HG03558 (cell line): ENCODE measurements around the gene NKRF.
A peak's percentile ranks its signal among the peaks of the same experiment; 100 is the strongest.
"Not testable (repeated sequence)": the region's sequence is repeated elsewhere in the genome, so short reads cannot be mapped to it uniquely, and the experiment has no call there.

Experiments
- ATAC-seq: cut with Tn5 transposase; IDR thresholded peaks from one replicate; pipeline ENCODE4 v1.9.1; 2021; ENCODE audit warnings: moderate number of reproducible peaks; ENCODE audit not compliant: unreplicated experiment; ENCODE audit errors: extremely low read depth

The NKRF gene

DNA sequence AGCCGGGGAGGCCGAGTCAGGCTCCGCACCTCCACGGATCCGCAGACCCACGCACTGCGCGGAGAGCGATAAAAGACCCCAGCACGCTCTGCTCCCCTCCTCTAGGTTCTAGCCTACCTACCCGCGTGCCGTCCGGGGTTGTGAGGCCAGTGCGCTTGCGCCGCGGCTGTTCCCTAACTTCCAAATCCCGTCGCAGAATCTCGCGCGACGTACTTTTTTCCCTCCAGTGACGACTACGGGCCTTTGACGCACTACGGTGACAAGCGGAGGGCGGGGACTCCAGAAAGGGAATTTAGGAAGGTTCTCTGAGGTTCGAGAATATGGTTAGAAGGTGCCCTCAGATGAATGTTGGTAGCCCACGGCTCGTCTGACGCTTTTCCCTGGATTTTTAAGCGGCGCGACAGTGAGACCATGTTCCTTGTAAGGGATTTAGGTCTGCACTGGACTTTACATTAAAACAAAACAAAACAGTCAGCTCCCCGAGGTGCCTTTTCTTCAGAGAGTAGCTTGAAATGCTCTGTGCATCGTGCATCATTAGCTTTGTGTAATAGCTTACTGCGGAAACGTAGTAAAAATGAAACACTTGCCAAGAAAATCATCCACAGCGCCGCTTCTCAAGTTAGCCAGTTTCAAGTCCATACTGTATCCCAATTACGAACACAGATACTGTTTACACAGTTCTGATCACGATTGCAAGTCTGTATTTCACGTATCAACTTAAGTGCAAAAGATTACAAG, at the start of gene NKRF:
TSS of gene NKRF (minus strand) at position 145 of the 738 bp plus-strand sequence.
- ATAC-seq: peak; percentile 76

DNA sequence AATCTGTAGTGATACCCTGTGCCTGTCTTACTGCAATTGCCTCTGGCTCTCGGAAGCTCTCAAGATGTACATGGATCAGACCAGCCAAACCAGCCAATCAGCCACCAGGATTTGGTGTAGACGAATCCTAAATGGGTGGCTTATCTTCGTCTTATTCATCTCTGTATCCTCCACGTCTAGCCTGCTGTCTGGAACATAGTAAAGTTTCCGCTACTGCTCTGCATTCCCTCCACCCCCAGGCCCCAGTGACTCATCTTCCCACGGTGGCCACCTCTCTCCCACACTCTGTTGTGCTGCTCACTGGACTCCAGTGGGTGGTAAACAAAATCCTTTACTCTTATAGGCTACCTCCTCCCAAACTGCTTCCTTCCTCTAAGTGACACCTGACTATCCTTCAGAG, 48.9 kb upstream of the NKRF start:
- ATAC-seq: no peak

DNA sequence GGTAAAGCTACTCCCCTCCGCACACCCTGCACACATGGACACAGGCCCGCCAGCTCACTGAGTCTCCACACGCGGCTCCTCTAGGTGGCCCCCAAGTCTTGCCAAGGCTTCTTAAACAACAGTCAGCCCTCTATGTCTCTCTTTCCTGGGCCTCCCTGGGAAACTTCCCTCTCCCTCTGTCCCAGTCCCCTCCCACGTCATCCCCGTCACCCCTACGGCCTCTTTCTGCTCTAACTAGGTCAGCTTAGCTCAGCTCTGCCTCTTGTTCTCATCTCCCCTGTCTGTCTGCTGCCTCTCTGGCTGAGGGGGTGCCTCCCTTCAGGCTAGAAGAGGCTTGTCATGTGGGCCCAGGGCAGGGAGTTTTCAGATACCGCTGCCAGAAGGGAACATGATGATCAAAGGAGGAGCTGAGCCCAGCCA, 47.9 kb upstream of the NKRF start:
- no peak for ATAC-seq

DNA sequence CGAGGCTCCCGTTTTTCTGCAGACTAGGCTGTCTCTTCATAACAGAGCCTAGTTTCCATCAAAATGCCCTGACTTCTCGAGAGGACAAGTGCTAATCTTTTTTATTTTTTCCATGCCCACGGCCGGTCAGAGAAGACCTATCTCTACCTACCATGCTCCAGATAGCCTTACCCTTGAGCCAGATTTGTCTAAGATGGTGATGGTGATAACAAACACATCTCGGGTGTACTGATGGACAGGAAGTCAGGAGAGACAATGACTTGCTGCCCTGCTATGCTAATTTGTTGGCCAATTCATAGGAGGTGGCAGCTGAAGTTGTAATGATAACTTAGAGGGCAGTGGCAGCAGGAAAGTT, 42.2 kb upstream of the NKRF start:
- ATAC-seq: no peak

DNA sequence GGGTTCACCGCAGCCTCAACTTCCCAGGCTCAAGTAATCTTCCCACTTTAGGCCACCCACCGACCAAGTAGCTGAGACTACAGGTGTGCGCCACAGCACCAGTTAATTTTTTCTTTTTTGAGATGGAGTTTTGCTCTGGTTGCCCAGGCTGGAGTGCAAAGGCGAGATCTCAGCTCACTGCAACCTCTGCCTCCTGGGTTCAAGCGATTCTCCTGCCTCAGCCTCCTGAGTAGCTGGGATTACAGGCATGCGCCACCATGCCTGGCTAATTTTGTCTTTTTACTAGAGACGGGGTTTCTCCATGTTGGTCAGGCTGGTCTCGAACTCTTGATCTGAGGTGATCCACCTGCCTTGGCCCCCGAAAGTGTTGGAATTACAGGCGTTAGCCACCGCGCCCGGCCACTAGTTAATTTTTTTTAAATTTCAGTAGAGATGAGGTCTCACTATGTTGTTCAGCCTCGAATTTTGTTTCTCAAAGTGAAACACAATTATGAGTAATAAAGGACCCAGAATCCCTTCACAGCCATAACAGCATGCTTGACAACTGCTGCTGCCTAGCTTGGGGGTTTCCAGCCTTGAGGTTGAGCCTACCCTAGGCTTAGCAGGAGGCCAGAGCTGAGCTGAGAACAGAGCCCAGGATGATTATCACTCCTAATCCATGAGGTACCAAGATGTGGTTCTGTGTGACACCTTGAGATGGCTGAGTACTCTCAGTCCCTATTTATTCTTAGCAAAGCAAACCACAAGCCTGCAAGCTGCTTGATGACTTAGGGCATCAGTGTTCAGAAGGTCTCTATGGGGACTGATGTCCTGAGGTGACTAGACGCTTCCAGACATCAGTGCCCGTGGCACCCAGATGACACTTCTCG, 41.6 kb upstream of the NKRF start:
- peak; percentile 93 for ATAC-seq

DNA sequence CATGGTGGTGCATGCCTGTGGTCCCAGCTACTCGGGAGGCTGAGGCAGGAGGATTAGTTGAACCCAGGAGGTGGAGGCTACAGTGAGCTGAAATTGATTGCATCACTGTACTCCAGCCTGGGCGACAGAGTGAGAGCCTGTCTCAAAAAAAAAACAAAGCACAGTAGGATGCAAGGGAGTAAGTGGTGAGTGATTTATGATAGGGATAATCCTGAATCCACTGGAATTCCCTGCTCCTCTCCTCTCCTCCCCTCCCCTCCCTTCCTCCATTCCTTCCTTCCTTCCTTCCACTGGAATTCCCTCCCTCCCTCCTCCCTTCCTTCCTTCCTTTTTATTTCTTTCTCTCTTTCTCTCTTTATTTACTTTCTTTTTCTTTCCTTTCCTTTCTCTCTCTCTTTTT, 40.9 kb upstream of the NKRF start:
- no peak for ATAC-seq

DNA sequence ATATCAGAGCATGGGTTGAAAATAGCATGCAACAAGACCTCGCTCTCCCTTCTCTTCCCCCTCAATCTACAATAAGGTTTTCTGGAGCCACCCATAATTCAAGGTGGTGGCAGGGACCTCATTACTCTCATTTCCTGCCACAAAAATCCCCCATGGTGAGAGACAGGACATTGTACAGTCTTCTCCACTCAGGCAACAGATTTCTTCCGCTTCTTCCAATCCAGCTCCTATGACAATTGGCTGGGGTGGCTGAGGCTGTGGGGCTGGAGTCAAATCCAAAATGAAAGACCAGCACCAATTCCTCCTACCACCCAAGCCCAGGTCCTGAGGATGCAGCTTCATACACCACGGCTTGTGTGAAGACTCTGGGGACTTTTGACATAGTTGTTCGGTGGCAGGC, 40.3 kb upstream of the NKRF start:
- no peak for ATAC-seq

DNA sequence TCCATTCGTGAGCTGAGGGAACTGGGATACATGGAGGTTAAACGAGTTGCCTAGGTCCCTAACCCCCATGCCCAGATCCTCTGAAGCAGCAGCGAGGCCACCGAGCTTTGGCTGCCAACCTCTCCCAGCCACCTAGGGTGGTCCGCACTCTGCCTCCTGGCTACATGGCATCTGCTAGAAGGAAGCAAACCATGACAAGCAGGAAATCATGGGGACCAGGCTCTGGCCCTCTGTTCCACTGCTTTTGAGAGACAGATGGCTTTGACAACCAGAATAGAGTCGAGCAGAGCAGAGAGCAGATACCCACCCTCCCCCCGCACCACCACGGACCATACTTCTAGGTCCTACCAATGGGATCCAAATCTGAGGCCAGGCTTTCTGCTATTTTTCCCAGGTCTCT, 37.5 kb upstream of the NKRF start:
- ATAC-seq: no peak

DNA sequence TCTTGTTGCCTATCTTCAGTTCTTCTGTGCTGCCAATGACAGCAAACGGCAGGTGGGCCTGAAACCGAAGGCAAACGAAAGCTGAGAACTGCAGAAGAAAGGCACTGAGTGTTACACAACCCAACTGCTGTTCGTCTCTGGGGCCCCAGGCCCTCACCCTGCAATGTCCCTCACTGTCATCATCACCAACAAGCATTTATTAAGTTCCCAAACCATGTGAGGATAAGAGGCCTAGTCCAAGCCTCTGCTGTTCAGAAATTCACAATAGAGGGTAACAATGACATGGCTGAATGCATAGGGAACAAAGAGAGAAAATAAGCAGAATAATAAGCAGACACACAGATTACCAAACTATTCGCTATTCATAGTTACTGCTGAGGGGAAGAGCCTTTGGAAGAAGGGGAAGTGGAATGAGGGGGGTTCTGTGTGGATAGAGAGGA, 34.5 kb upstream of the NKRF start:
- ATAC-seq: no peak

DNA sequence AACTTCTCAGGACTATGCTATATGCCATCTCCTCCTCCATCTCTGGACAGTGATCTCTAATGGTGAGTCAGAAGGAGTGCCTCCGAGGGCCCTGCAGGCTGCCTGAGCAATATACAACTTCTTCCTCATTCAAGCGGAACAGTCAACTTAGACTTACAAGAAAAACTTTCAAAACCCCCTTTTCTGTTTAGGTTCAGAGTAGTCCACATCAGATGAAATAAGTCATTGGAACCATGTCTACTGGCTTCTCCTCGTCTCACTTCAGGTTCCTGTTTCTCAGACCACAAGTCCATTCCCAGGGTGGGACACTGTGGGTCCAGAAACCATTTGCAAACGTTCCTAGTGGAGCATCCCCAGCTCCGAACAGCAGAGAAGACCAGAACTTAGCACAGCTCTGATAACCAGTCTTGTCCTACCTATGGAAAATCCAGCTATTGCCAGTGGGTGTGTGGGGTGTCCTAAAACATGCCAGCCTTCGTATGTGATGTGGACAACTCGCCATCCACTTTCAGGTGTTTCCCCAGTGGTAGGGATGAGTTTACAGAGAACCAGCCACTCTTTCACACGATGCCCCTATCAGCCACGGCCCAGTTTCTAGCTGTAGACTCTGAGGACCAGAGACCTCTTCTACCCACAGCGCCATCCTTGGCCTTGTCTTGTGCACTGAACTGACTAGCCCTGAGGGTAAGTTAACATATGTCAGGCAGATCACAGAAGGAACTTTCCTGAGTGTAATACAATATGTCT, 32.7 kb upstream of the NKRF start:
- peak; percentile 61 for ATAC-seq

DNA sequence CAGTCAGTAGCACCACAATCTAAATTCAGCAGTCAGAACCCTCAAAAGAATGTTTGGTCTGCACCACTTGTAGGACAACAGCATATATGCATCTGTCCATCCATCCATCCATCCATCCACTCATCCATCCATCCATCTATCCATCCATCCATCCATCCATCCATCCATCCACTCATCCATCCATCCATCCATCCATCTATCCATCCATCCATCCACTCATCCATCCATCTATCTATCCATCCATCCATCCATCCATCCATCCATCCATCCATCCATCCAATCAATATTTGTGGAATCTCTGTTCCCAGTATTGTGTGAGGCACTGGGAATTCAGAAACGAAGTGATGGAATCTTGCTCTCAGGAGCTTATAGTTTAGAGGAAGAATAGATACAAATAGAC, 31.2 kb upstream of the NKRF start:
- not testable (repeated sequence) for ATAC-seq

DNA sequence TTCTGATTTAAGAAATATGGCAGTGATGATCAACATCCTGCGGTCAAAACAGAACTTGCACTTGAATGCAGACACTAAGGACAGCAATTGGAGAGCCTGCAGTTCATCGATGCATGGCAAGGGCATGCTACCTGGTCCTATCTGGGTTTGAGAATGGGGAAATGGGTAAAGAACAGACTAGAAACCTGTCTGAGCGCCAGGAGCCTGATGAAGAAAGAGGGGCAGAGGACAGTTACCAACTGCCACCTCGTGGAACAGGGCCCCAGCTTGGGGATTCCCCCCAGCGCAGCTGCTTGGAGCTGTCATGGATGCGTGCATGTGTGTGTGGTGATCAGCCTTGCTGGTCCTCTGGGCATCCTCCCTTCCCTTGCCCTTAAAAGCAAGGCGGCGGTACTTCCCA, 30.2 kb upstream of the NKRF start:
- no peak for ATAC-seq

DNA sequence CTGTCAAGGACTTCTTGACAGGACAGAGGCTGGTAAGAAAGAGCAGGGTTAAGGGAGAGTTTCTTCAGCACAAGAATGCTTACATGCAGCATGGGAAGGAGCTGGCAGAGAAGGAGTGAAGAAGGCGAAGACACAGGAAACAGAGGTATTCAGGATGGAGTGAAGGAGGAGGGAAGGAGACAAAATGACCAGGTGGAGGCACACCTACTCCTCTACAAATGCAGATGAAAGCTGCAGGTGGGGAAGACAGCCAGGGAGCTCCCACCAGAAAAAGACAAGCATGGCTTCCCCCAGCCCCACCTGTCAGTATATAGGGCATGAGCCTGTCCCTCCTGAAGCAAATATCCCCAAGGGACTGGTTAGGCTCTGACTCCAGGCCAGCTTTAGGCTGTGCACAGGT, 29.6 kb upstream of the NKRF start:
- no peak for ATAC-seq

DNA sequence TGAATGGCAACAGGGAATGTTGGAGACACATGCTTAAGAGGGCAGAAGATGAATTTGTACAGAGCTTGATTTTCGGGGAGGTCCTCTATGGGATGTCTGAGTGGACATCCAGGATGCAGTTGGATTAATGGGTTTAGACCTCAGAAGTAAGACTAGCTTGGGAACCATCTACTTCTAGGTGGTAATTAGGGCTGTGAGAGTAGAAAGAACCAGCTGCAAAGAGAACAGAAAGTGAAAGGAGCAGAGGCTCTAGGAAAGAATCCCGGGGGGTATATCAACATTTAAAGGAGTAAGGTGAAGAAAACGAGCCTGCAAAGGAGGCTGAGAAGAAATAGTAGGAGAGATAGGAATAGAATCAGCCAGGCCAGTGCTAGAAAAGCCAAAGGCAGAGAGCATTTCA, 29.0 kb upstream of the NKRF start:
- ATAC-seq: no peak

DNA sequence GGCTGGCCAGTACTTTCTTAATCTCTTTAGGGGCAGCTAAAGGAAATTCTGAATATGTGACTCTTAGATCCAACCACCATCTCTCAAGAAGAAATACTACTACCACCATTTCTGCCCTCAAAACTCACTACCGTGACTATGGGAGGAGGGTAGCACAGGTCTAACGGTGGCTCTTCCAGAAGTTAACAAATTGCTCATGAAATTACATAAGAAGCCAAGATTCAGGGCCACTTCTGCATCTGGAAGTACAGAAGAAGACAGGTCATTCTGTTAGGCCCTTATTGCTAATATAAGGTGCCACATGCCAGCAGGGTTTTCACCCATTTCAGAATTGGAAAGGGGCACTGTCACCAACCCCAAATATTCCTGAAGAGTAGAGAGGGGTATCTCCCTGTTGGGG, 19.6 kb upstream of the NKRF start:
- no peak for ATAC-seq

DNA sequence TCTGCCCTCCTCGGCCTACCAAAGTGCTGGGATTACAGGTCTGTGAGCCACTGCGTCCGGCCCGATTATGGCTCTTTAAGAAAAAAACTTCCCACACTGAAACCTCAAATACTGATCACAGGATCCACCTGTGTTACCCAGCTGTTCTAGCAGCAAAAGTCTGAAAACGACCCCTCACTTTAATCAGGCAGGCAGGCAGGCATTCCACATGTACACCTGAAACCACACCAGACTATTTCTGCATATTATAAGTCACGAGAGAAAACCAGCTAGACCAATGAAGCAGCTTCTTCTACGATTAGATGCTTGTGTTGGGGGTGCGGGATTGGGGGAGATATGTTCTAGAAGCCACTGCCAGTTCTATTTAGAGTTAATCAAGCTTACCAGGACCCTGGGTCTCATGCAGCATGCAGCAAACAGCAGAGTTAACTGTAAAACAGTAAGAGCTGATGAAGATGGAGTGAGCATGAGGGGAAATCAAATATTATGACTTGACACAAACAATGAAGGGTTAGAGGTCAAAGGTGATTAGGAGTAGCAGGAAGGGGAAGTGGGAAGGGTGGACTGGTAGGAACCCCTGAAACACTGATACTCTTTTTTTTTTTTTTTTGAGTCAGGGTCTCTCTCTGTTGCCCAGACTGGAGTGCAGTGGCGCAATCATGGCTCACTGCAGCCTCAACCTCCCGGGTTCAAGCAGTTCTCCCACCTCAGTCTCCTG, 18.9 kb upstream of the NKRF start:
- ATAC-seq: no peak

DNA sequence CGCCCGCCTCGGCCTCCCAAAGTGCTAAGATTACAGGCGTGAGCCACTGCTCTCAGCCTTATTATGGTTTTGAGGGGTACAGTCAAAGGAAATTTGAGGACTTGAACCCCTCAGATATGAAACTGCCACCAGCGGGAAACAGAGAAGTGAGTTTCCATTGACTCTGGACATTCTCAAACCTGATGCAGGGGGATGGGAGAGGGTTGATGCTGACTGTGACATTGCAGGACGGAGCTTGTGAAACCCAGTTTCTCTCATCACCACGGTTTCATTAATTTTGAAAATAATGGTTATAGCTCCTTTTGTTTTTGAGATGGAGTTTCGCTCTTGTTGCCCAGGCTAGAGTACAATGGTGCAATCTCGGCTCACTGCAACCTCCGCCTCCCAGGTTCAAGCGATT, 18.2 kb upstream of the NKRF start:
- no peak for ATAC-seq

DNA sequence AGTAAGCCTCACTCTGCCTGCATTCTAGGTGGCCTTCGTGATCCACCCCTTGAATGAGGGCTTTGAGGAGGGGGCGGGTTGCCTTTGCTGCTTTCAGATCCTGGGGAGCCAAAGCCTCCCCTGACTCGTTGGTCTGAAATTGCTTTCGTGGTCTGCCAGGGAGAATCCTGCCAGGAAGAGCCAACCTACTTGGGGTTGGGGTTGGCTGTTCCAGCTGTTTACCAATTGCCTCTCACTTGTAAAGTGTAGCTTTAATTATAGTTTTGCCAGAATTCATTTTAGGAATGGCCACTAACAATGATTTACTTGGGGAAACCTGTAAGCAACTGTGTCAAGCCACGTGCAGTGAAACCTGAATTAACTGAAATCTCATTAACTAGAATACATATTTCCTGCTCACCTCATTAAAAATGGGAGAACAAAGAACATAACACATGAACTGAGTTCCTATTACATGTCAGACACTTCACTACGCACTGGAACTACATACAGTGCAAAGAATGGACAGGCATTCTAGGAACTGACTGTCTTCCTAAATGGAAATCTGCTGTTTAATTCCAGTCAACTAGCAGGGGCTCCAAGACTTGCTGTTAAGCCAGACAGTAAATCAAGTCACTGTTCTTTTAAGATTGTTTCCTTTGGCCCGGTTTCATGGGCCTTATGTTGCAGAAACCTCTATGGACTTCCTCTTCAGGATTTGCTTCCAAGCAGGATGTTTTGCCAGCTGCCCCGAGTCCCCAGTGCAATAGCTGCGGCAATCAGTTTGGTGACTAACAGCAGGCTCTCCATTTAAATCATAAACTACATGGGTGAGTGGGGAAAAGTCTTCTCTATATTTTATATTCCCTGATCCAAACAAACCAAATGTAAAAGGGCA, 16.4 kb upstream of the NKRF start:
- ATAC-seq: no peak

DNA sequence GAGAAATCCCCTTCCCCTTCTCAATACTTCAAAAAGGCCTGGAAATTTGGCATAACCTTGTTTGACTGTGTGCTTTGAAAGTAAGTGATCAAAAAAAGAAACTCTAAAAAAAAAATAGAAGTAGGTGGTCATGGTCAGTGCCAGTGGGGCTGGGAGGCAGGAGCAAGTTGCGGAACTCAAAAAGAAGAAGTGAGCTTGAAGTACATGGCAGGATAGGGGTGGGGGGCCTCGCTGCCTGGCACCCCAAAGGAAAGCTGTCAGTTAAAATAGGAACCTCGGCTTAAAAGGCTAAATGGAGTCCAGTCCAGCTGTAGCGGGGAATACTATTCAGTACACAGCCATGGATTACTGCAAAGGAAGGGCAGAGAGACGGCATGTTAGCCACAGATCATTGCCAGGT, 12.2 kb upstream of the NKRF start:
- no peak for ATAC-seq
